GM10266 (cell line): ENCODE measurements around the gene BEST1.

Experiments used
- DNase-seq: peaks from one replicate; pipeline ENCODE4 v3.0.0; 2012; ENCODE audit errors: extremely low spot score
- TF ChIP-seq, protein P1 (sequence below): IDR thresholded peaks from 2 replicates; pipeline ENCODE4 v1.5.1; 2012; ENCODE audit warnings: mild to moderate bottlenecking, low read depth; ENCODE audit not compliant: control insufficient read depth, insufficient read depth; ENCODE audit errors: missing control alignments

Gene BEST1

DNA sequence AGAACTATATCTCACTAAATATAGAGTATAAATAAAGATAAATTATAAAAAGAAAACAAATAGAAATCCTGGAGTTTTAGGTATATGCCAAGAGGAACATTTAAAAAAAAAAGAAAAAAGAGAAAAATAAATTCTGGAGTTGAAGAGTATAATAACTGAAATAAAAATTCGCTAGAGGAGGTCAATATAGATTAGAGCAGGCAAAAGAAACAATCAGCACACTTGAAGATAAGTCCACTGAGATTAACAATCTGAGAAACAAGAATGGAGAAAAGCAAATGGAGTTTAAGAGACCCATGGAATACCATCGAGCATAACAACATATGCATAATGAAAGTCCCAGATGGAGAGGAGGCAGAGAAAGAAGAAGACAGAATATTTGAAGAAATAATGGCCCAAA, 14.3 kb upstream of the BEST1 start:
- TF ChIP-seq, protein P1, sequence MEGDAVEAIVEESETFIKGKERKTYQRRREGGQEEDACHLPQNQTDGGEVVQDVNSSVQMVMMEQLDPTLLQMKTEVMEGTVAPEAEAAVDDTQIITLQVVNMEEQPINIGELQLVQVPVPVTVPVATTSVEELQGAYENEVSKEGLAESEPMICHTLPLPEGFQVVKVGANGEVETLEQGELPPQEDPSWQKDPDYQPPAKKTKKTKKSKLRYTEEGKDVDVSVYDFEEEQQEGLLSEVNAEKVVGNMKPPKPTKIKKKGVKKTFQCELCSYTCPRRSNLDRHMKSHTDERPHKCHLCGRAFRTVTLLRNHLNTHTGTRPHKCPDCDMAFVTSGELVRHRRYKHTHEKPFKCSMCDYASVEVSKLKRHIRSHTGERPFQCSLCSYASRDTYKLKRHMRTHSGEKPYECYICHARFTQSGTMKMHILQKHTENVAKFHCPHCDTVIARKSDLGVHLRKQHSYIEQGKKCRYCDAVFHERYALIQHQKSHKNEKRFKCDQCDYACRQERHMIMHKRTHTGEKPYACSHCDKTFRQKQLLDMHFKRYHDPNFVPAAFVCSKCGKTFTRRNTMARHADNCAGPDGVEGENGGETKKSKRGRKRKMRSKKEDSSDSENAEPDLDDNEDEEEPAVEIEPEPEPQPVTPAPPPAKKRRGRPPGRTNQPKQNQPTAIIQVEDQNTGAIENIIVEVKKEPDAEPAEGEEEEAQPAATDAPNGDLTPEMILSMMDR: no peak
- DNase-seq: no peak

DNA sequence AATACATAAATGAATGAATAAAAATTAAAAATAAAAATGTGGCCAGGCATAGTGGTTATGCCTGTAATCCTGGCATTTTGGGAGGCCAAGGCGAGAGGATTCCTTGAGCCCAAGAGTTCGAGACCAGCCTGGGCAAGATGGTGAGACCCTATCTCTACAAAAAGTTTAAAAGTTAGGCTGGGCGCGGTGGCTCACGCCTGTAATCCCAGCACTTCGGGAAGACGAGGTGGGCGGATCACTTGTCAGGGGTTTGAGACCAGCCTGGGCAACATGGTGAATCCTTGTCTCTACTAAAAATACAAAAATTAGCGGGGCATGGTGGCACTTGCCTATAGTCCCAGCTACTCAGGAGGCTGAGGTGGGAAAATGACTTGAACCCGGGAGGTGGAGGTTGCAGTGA, 9.7 kb upstream of the BEST1 start:
- TF ChIP-seq, protein P1: no peak
- no peak for DNase-seq

DNA sequence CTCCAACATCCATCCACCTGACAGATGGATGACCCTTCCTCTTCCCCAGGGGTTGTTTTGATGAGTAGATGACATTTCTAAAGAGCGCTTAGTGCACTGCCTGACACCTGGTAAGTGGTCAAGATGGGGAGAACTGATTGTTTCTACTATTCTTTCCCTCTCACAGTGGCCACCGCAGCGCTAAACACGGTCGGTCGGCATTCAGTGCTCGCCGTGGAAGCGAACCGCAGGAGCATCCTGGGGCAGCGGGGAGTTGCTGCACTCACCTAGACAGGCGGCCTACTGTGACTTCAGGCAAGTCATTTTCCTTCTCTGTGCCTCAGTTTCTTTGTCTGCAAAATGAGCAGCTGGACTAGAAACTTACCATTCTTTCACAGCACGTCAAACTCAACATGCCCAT, 5.0 kb upstream of the BEST1 start:
- TF ChIP-seq, protein P1: no peak
- no peak for DNase-seq

DNA sequence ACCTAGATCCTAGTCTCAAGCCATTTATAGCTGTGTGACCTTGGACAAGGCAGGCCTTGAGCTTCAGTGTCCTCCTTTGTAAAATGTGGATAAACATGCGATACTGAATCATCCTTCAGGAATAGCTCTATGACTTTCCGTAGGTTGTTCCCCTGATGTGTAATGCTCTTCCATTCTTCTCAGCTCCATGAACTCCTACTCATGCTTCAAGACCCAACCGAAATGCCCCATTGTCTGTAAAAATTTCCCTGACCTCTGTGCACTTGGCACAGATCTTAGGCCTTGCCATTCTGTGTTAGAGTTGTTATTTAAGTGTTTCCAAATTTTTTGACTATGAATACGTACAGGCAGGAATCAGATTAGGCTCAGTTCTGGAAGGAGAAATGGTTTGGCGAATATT, 3.3 kb upstream of the BEST1 start:
- no peak for DNase-seq
- TF ChIP-seq, protein P1: no peak

DNA sequence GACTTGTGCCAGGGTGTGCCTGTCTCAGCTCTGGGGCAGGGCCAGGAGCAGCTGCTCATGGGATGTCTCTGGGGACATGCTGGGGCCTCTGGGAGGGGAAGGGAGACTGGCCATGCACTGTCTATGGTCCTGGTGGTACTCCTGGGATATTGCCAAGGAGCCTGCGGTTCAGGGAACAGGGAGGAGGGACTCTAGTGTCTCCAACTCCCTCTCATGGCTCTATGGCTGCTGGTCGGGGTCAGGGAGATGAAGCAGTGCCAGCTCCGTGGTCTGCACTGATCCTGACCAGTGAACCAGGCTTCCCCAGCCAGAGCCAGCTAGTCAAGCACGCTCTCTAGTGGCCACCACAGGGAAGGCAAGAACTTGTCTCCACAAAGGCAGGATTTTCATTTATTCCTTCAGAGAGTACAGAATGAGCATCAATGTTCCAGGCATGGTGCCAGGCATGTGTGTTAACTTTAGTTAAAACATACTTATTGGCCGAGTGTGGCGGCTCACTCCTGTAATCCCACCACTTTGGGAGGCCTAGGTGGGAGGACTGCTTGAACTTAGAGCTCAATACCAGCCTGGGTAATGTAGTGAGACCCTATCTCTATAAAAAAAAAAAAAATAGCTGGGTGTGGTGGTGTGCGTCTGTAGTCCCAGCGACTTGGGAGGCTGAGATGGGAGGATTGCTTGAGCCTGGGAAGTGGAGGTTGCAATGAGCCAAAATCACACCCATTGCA, 2.5 kb upstream of the BEST1 start:
- DNase-seq: peak; percentile 85
- TF ChIP-seq, protein P1: peak; percentile 94

DNA sequence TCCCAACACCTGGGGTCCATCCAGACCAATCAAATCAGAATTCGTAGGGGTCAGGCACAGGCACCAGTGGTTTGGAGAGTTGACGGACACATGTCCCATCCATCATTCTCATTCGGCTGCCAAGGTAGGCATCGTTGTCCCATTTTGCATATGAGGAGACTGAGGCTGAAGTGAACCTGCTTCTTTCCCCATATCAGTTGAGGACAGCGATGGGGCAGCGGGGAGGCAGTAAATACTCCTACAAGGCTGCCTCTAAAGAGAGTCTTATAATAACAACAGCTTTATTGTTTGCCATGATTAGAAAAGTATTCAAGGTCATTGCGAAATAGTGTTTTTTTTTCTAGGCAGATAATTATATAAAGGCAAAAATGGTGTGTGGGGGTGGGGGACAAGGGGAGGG, 1.6 kb upstream of the BEST1 start:
- TF ChIP-seq, protein P1: no peak
- DNase-seq: no peak

DNA sequence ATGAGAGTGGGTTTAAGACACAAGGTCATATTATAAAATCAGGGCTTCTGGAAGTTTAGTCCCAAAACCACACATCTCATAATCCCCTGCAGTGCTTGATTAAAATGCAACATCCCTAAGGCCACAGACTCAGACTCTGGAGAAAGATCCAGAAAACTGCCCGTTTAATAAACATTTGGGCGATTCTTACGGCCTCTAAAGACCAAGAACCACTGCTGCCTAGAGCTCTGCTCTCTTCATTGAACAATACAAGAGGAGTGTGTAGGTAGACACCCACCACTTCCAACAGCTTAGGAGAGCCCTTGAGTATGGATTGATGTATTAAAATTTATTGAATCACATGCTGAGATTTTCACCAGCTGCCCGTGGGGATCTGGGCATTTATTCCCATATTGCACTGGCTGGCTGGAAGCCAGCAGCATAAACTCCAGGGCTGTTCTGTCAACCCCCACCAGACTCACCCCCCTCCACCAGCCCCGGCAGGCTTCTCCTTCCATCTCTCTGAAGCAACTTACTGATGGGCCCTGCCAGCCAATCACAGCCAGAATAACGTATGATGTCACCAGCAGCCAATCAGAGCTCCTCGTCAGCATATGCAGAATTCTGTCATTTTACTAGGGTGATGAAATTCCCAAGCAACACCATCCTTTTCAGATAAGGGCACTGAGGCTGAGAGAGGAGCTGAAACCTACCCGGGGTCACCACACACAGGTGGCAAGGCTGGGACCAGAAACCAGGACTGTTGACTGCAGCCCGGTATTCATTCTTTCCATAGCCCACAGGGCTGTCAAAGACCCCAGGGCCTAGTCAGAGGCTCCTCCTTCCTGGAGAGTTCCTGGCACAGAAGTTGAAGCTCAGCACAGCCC, 749 bp upstream of the BEST1 start:
- no peak for DNase-seq

More for the DNA sequence above, 749 bp upstream of the BEST1 start:
- TF ChIP-seq, protein P1: no peak
